ENCODE measurements around the gene TRMT11.

- TF ChIP-seq POLR2AphosphoS5 (IDR thresholded peaks at IDR 0.05; ENCODE audit: low read depth, low read length): no peak
- TF ChIP-seq TAF1 (IDR thresholded peaks at IDR 0.05; ENCODE audit: borderline replicate concordance, low read depth, low read length): no peak
- TF ChIP-seq MXI1 (IDR thresholded peaks at IDR 0.05; ENCODE audit: low read depth, low read length): no peak
- no peak for TF ChIP-seq IRF3 (IDR thresholded peaks at IDR 0.05; ENCODE audit: low read depth, low read length)
- no peak for TF ChIP-seq ZBTB33 (IDR thresholded peaks at IDR 0.05; ENCODE audit: borderline replicate concordance, low read depth)
- no peak for TF ChIP-seq EZH2phosphoT487 (IDR thresholded peaks at IDR 0.05; ENCODE audit: borderline replicate concordance, low read depth)
- no peak for TF ChIP-seq ELF1 (IDR thresholded peaks at IDR 0.05)
- TF ChIP-seq REST (IDR thresholded peaks at IDR 0.05; ENCODE audit: low read depth, low read length): no peak
- TF ChIP-seq, protein P1, sequence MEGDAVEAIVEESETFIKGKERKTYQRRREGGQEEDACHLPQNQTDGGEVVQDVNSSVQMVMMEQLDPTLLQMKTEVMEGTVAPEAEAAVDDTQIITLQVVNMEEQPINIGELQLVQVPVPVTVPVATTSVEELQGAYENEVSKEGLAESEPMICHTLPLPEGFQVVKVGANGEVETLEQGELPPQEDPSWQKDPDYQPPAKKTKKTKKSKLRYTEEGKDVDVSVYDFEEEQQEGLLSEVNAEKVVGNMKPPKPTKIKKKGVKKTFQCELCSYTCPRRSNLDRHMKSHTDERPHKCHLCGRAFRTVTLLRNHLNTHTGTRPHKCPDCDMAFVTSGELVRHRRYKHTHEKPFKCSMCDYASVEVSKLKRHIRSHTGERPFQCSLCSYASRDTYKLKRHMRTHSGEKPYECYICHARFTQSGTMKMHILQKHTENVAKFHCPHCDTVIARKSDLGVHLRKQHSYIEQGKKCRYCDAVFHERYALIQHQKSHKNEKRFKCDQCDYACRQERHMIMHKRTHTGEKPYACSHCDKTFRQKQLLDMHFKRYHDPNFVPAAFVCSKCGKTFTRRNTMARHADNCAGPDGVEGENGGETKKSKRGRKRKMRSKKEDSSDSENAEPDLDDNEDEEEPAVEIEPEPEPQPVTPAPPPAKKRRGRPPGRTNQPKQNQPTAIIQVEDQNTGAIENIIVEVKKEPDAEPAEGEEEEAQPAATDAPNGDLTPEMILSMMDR (IDR thresholded peaks at IDR 0.05): no peak
- no peak for TF ChIP-seq GATA2 (CRISPR knock-in tag; IDR thresholded peaks at IDR 0.05)
- no peak for TF ChIP-seq YY1 (IDR thresholded peaks at IDR 0.05; ENCODE audit: low read depth)
- no peak for TF ChIP-seq RFX5 (IDR thresholded peaks at IDR 0.05; ENCODE audit: low read length)
- no peak for TF ChIP-seq PBX3 (IDR thresholded peaks at IDR 0.05)
- TF ChIP-seq JUND (IDR thresholded peaks at IDR 0.05): no peak
These were observed 48.3 kb downstream of the TRMT11 start for GRCh38 chr6:126034656-126035055.
